OCI-LY1 (cell line): Measurements from ENCODE around the gene CSF2.

Experiments used
- H2AFZ ChIP-seq: fragments of 200-600 bp; sonication (generic), shearing (Covaris generic); 2 replicates; pipeline ENCODE4 v1.6.0; 2014; ENCODE audit warnings: antibody characterized with exemption, mild to moderate bottlenecking, low read length
- H3F3A ChIP-seq: fragments of 200-600 bp; sonication (generic), shearing (Covaris generic); 2 replicates; pipeline ENCODE4 v1.6.0; 2014; ENCODE audit warnings: mild to moderate bottlenecking, antibody characterized with exemption, low read length, moderate library complexity; ENCODE audit not compliant: insufficient read depth
- H3K27ac ChIP-seq: fragments of 200-600 bp; sonication (generic); 2 replicates; pipeline ENCODE4 v1.5.1; 2014; ENCODE audit warnings: low read length, mixed run types, mild to moderate bottlenecking, low read depth; ENCODE audit not compliant: poor library complexity, severe bottlenecking
- H3K27me3 ChIP-seq: fragments of 200-600 bp; sonication (generic); 2 replicates; pipeline ENCODE4 v1.6.0; 2014; ENCODE audit warnings: antibody characterized with exemption, mild to moderate bottlenecking, low read length, moderate library complexity; ENCODE audit not compliant: insufficient read depth
- H3K36me3 ChIP-seq: fragments of 200-600 bp; sonication (generic); 2 replicates; pipeline ENCODE4 v1.6.1; 2014; ENCODE audit warnings: mild to moderate bottlenecking, antibody characterized with exemption, low read length, moderate library complexity, mixed read lengths; ENCODE audit not compliant: insufficient read depth
- H3K4me1 ChIP-seq: fragments of 200-600 bp; sonication (generic); 2 replicates; pipeline ENCODE4 v1.5.1; 2014; ENCODE audit warnings: mild to moderate bottlenecking, low read length, moderate library complexity; ENCODE audit not compliant: insufficient read depth, severe bottlenecking
- H3K4me2 ChIP-seq: fragments of 200-600 bp; sonication (generic), shearing (Covaris generic); 2 replicates; pipeline ENCODE4 v1.6.1; 2014; ENCODE audit warnings: low read length
- H3K4me3 ChIP-seq: fragments of 200-600 bp; sonication (generic); 2 replicates; pipeline ENCODE4 v1.5.1; 2014; ENCODE audit warnings: low read length, low read depth, mild to moderate bottlenecking, mixed read lengths; ENCODE audit not compliant: poor library complexity, severe bottlenecking
- H3K79me2 ChIP-seq: fragments of 200-600 bp; shearing (Covaris generic); 2 replicates; pipeline ENCODE4 v1.6.1; 2016; ENCODE audit warnings: mixed run types, low read length, mixed read lengths; ENCODE audit not compliant: insufficient read depth
- H3K9ac ChIP-seq: fragments of 200-600 bp; sonication (generic), shearing (Covaris generic); 2 replicates; pipeline ENCODE4 v1.6.1; 2014; ENCODE audit warnings: mild to moderate bottlenecking, low read length, mixed read lengths
- H3K9me2 ChIP-seq: fragments of 200-600 bp; sonication (generic), shearing (Covaris generic); 2 replicates; pipeline ENCODE4 v1.6.1; 2014; ENCODE audit warnings: low read depth, mild to moderate bottlenecking, low read length, mixed read lengths
- H3K9me3 ChIP-seq: fragments of 200-600 bp; shearing (Covaris generic); 2 replicates; pipeline ENCODE4 v1.6.1; 2014; ENCODE audit warnings: low read length, mixed read lengths
- H4K20me1 ChIP-seq: fragments of 200-600 bp; sonication (generic), shearing (Covaris generic); 2 replicates; pipeline ENCODE4 v1.6.0; 2016; ENCODE audit warnings: mild to moderate bottlenecking, low read length; ENCODE audit not compliant: insufficient read depth
- EZH2 ChIP-seq: fragments of 200-600 bp; sonication (generic), shearing (Covaris generic); IDR thresholded peaks from 2 replicates; pipeline ENCODE4 v1.8.0; 2017; ENCODE audit warnings: borderline replicate concordance, mixed run types, mild to moderate bottlenecking, antibody characterized with exemption, low read length, moderate library complexity, mixed read lengths
- TF ChIP-seq, protein P1 (sequence below): fragments of 200-600 bp; sonication (generic), shearing (Covaris generic); IDR thresholded peaks from 2 replicates; pipeline ENCODE4 v1.5.1; 2017; ENCODE audit warnings: mild to moderate bottlenecking, antibody characterized with exemption, low read length, moderate library complexity, mixed read lengths

The CSF2 gene

DNA sequence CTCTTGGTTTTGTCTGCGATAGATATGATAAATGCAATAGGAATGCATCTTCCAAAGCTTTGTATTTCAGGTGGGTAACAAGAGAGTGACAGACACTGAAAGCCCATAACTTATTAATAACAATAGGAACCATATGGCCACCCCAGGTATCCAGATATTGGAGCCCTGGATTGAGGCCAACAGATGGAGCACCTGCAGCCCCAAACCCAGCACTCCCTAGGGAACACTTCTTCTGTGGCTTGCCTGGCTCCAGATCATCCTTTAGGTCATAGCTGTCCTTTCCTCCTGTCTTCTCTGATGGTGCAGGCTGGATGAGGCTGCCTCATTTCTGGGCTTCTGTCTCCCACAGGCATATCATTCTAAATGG lies 18.2 kb upstream of the CSF2 start:
- Histone ChIP-seq H3K79me2 (no peaks in the 10 kb centered on the region), H3K9ac (no peak overlapping the region), H4K20me1 (no peaks in the 10 kb centered on the region), H3K4me1 (no peaks in the 10 kb centered on the region), H3K4me3 (no peak overlapping the region), H2AFZ (no peak overlapping the region), H3K4me2 (no peak overlapping the region), H3K9me3 (no peaks in the 10 kb centered on the region), H3K9me2 (no peaks in the 10 kb centered on the region), H3K27me3 (0 out of 2 replicates have a peak, but pooled peaks cover 4% of the 10 kb centered on the region), H3F3A (no peaks in the 10 kb centered on the region), H3K27ac (no peak overlapping the region), H3K36me3 (no peaks in the 10 kb centered on the region)
- TF ChIP-seq EZH2 = no peak
- TF ChIP-seq, protein P1, sequence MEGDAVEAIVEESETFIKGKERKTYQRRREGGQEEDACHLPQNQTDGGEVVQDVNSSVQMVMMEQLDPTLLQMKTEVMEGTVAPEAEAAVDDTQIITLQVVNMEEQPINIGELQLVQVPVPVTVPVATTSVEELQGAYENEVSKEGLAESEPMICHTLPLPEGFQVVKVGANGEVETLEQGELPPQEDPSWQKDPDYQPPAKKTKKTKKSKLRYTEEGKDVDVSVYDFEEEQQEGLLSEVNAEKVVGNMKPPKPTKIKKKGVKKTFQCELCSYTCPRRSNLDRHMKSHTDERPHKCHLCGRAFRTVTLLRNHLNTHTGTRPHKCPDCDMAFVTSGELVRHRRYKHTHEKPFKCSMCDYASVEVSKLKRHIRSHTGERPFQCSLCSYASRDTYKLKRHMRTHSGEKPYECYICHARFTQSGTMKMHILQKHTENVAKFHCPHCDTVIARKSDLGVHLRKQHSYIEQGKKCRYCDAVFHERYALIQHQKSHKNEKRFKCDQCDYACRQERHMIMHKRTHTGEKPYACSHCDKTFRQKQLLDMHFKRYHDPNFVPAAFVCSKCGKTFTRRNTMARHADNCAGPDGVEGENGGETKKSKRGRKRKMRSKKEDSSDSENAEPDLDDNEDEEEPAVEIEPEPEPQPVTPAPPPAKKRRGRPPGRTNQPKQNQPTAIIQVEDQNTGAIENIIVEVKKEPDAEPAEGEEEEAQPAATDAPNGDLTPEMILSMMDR = no peak

DNA sequence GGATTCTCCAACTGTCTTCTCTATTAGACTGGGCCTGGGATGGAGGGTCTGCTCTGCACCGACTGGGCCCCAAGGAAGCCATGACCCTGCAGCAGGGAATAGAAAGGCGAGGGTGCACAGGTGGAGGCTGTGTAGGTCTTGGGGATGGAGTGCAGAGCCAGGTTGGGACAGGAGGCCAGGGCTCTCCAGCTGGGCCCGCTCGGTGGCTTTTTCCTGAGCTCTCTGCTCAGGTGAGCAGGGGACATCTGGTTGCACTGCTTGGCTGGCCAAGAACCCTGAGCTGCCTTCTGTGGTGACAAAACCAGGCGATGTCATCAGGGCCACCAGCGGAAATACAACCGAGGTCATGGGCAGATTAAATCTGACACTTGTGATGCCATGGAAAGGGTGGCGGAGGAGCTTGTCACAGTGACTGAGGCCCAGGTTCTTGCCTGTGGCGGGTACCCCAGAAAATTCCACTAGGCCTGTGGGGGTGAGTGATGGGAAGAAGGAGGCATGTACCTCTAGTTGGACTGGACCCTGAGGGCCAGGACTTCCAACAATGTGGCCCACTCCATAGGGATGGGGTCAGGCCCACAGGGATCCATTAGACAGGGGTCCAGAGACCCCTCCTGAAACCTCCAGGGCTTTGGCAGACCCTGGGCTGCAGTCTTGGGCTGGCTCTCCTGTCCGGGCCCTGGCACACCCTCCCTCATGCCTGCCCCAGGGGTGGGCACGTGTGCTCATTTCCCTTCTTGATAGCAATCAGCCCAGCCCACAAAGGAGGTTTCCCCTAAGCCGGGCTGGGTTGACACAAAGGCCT lies 17.6 kb upstream of the CSF2 start:
- Histone ChIP-seq H3K79me2 (no peaks in the 10 kb centered on the region), H3K9me3 (no peaks in the 10 kb centered on the region), H4K20me1 (no peaks in the 10 kb centered on the region), H3K27ac (no peak overlapping the region), H3K4me2 (no peak overlapping the region), H3K4me3 (no peak overlapping the region), H2AFZ (no peak overlapping the region), H3F3A (no peaks in the 10 kb centered on the region), H3K36me3 (no peaks in the 10 kb centered on the region), H3K27me3 (0 out of 2 replicates have a peak, but pooled peaks cover 4% of the 10 kb centered on the region), H3K9ac (no peak overlapping the region), H3K4me1 (no peaks in the 10 kb centered on the region), H3K9me2 (no peaks in the 10 kb centered on the region)
- TF ChIP-seq EZH2 = no peak
- TF ChIP-seq, protein P1 = no peak

DNA sequence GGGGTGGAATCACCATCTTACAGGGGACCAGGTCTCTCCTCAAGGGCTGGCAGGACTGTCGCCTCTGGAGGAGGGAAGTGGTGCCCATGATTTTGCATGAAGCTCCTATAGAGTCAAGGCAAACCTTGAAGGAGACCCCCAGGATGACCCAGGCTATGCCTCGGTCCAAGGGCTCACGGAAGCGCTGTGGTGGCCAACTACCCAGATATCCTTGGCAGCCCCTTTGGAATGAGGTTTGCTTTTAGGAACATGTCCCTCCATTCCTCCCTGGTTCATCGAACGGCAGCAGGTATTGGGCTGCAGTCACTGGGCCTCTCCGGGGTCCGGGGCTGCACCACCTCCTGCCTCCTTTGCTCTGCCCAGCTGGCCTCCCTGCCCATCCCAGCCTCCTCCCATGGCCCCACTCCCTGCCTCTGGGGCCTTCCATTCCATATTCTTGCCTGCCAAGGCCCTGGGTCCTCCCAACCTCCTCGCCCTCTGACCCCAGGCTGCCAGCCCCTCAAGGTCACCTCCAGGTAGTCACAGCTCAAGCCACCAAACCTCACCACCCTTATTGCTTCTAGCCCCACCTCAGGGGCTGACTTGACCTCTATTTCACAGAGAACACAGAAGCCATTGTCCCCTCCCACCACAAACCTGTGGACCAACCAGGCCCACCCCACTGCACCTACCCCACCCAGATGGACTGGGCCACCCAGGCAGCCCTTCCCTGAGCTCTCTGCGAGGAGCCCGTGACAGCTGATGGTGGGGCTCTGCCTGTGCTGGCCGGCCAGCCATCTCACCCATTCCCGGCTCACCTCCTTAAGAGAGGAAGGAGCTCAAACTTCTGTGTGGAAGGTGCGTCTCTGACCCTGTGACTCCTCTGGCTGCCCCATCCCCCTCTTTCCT lies 16.7 kb upstream of the CSF2 start:
- H3K4me2 ChIP-seq = no peak overlapping the region

More for the DNA sequence above, 16.7 kb upstream of the CSF2 start:
- no peaks in the 10 kb centered on the region for H3K9me3 ChIP-seq
- H3K79me2 ChIP-seq = no peaks in the 10 kb centered on the region
- H4K20me1 ChIP-seq = no peaks in the 10 kb centered on the region
- H2AFZ ChIP-seq = no peak overlapping the region
- H3F3A ChIP-seq = no peaks in the 10 kb centered on the region
- H3K9me2 ChIP-seq = no peaks in the 10 kb centered on the region
- H3K4me3 ChIP-seq = no peak overlapping the region
- no peak for TF ChIP-seq EZH2
- TF ChIP-seq, protein P1 = no peak
- H3K9ac ChIP-seq = no peak overlapping the region
- no peak overlapping the region for H3K27ac ChIP-seq
- no peaks in the 10 kb centered on the region for H3K36me3 ChIP-seq
- H3K27me3 ChIP-seq = 0 out of 2 replicates have a peak, but pooled peaks cover 4% of the 10 kb centered on the region
- H3K4me1 ChIP-seq = no peaks in the 10 kb centered on the region
